ENCODE measurements around the gene SMAD4. TPM values are rescaled to one million over a fixed set of nuclear protein-coding genes. Genes with fewer than 3 reads are reported as not detected.

SMAD4 gene
- total RNA-seq, 1 donor from 2014 or later, result 121 TPM

GRCh38 chr18:51082571-51083267 lies 52.7 kb downstream of the SMAD4 start:
- peaks cover 1% of the 10 kb centered on the region for H3K27me3 Mint-ChIP-seq (ENCODE audit: unreplicated experiment)
- peaks cover 15% of the 10 kb centered on the region for H3K36me3 Mint-ChIP-seq (ENCODE audit: unreplicated experiment)
- no peak overlapping the region for H3K27ac Mint-ChIP-seq (ENCODE audit: unreplicated experiment)
- no peak for DNase-seq
- no peak overlapping the region for H3K4me3 Mint-ChIP-seq (ENCODE audit: unreplicated experiment)
- no peaks in the 10 kb centered on the region for H3K9me3 Mint-ChIP-seq (ENCODE audit: unreplicated experiment)
- H3K4me1 Mint-ChIP-seq (ENCODE audit: low read depth, unreplicated experiment), result no peaks in the 10 kb centered on the region
- no peak for TF ChIP-seq CTCF (IDR thresholded peaks at IDR 0.05; ENCODE audit: partially characterized antibody, unreplicated experiment)

GRCh38 chr18:51083398-51083797 lies 53.4 kb downstream of the SMAD4 start:
- Mint-ChIP-seq H3K27me3 (ENCODE audit: unreplicated experiment) (peaks cover 1% of the 10 kb centered on the region), H3K4me3 (ENCODE audit: unreplicated experiment) (no peak overlapping the region), H3K4me1 (ENCODE audit: low read depth, unreplicated experiment) (no peaks in the 10 kb centered on the region), H3K36me3 (ENCODE audit: unreplicated experiment) (peaks cover 22% of the 10 kb centered on the region), H3K27ac (ENCODE audit: unreplicated experiment) (no peak overlapping the region), H3K9me3 (ENCODE audit: unreplicated experiment) (peaks cover 4% of the 10 kb centered on the region)
- no peak for DNase-seq
- TF ChIP-seq CTCF (IDR thresholded peaks at IDR 0.05; ENCODE audit: partially characterized antibody, unreplicated experiment), result no peak

GRCh38 chr18:51088410-51088809 lies 58.4 kb downstream of the SMAD4 start:
- no peaks in the 10 kb centered on the region for H3K4me1 Mint-ChIP-seq (ENCODE audit: low read depth, unreplicated experiment)
- H3K27me3 Mint-ChIP-seq (ENCODE audit: unreplicated experiment), result peaks cover 1% of the 10 kb centered on the region
- H3K4me3 Mint-ChIP-seq (ENCODE audit: unreplicated experiment), result no peak overlapping the region
- no peak overlapping the region for H3K27ac Mint-ChIP-seq (ENCODE audit: unreplicated experiment)
- peaks cover 7% of the 10 kb centered on the region for H3K9me3 Mint-ChIP-seq (ENCODE audit: unreplicated experiment)
- H3K36me3 Mint-ChIP-seq (ENCODE audit: unreplicated experiment), result peaks cover 33% of the 10 kb centered on the region
- no peak for TF ChIP-seq CTCF (IDR thresholded peaks at IDR 0.05; ENCODE audit: partially characterized antibody, unreplicated experiment)
- no peak for DNase-seq

- Mint-ChIP-seq H3K4me3 (ENCODE audit: unreplicated experiment) (no peak overlapping the region), H3K27me3 (ENCODE audit: unreplicated experiment) (no peaks in the 10 kb centered on the region), H3K36me3 (ENCODE audit: unreplicated experiment) (peaks cover 33% of the 10 kb centered on the region), H3K27ac (ENCODE audit: unreplicated experiment) (no peak overlapping the region), H3K4me1 (ENCODE audit: low read depth, unreplicated experiment) (no peaks in the 10 kb centered on the region), H3K9me3 (ENCODE audit: unreplicated experiment) (peaks cover 8% of the 10 kb centered on the region)
- DNase-seq, result no peak
- TF ChIP-seq CTCF (IDR thresholded peaks at IDR 0.05; ENCODE audit: partially characterized antibody, unreplicated experiment), result no peak
These were observed 59.7 kb downstream of the SMAD4 start for GRCh38 chr18:51089691-51090090.

GRCh38 chr18:51091270-51091669 lies 61.3 kb downstream of the SMAD4 start:
- Mint-ChIP-seq H3K27ac (ENCODE audit: unreplicated experiment) (no peak overlapping the region), H3K27me3 (ENCODE audit: unreplicated experiment) (no peaks in the 10 kb centered on the region), H3K9me3 (ENCODE audit: unreplicated experiment) (peaks cover 8% of the 10 kb centered on the region), H3K4me1 (ENCODE audit: low read depth, unreplicated experiment) (no peaks in the 10 kb centered on the region), H3K4me3 (ENCODE audit: unreplicated experiment) (no peak overlapping the region), H3K36me3 (ENCODE audit: unreplicated experiment) (peaks cover 31% of the 10 kb centered on the region)
- no peak for DNase-seq
- no peak for TF ChIP-seq CTCF (IDR thresholded peaks at IDR 0.05; ENCODE audit: partially characterized antibody, unreplicated experiment)
